HuH-7.5 (cell line): ENCODE measurements around the gene ATP6V1B1.

ENCODE experiments used
- DNase-seq: peaks from one replicate; pipeline ENCODE4 v3.0.0; 2011; ENCODE audit warnings: low spot score

ATP6V1B1 gene

DNA sequence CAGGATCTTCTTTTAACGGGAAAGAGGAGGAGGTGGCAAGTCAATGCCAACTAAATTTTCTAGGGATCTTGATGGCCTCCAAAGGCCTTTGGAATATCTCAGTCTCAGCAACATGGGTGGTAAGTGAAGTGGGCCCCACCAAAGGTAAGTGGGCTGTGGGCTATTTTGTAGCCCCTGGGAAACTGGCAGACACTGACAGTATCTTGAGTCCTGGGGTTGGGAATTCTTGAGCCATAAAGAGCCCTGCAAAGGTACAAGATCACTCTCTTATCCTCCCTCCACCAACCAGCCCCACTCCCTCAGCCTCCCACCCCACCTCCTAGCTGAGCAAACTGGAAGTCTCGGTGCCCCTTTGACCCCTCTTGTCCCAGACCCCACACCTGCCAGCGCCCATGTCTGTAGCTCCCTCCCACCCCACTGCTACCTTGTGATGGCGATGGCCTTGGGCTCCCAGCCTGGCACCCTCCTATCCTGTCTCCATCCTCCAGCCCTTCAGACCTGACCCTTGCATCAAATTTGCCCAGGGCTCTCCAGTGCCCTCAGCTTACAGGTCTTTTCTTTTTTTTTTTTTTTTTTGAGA lies 8.5 kb downstream of the ATP6V1B1 start:
- no peak for DNase-seq

DNA sequence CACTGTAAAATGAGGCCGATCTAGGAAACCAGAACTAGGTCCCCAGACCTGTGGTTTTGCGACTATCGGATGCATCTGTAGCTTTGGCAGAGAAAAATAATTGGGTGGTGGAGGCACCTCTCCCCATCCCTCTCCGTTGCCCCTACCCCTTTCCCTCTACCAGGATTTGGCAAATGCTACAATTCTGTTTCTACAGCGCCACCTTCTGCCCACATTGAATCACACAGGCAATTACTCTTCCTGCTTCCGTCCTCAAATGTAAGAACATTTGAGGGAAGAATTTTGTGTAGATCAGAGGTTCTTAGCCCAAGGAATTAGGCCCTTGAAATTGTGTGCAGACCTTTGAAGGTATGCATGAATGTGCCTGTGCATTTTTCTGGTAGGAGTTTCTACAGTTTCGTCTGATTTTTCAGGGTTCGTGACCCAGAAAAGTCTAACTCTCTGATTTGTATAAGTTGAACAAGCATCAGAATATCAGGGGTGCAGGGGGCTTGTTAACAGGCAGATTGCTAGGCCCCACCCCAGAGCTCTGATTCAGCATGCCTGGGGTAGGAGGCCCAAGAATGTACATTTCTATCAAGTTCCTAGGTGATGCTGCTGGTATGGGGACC lies 11.2 kb downstream of the ATP6V1B1 start:
- peak; percentile 44 for DNase-seq

DNA sequence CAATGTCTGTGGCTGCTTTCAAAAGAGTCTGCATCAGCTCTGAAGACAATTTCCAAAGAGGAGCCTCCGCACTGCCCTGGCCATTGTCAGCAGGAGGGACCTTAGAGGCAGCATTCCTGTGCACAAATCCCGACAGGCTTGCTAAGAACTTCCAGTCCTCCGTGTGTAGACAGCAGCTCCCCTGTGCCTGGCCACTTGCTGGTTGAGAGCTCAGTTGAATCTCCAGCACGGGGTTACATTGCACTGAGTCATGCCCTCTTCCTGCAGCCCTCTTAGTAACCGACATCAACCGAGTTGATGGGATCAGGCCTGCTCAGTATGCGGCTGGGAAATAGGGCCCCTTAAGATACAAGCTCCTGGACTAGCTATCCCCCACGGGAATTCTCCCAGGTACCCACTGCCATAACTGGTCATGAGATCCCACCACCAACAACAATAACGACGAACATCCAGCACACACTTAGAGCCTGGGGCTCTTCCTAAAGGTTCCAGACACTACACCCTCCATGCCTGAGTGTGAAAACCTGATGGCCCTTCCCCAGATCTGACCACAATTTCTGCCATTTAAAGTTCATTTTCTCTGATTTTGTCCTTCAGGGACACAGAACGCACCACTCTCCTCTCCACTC lies 12.0 kb downstream of the ATP6V1B1 start:
- DNase-seq, result no peak

DNA sequence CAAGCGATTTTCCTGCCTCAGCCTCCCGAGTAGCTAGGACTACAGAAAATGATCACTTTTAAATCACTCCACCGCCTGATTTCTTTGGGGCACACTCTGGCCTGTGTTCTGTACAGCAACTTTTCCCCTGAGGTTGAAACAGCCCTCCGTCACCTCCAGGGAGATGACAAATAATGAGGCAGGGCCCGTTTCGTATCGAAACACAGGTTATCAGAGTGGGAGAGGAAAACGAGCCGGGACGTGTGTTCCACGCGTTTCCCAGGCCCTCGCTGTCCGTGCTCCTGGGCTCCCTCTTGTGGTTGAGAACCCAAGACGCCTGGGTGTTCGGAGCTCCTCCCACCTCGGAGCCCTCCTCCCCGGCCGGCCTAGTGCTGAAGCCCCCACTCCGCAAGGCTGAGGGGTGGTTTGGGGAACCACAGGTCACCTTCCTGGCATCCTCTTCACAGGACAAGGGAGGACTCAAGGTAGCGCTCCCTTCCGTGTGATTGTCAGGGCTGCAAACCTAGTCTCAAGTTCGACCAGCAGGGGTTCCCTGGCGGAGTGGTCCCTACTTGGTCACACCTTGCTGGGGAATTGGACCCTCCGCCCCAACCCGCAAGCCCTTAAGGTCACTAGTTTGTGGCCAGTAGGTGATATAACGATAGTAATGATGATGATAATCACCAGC lies 12.8 kb downstream of the ATP6V1B1 start:
- peak; percentile 84 for DNase-seq

DNA sequence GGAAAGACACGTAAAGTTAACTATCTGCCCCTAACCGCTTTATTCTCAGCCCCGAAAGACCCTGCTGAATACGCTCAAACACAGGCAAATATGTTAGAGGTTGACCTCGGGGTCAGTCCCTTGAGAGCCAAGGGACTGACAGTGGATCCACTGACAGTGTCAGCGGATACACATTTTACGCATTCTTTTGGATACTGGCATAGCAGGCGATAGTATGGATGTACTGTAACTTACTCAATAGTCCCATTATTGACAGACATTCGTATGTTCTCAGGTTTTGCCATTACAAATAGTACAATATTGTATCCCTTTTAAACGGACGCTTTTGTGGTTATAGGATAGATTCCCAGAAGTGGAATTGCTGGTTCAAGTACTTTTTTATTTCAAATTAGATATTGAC lies 13.4 kb downstream of the ATP6V1B1 start:
- DNase-seq, result no peak

DNA sequence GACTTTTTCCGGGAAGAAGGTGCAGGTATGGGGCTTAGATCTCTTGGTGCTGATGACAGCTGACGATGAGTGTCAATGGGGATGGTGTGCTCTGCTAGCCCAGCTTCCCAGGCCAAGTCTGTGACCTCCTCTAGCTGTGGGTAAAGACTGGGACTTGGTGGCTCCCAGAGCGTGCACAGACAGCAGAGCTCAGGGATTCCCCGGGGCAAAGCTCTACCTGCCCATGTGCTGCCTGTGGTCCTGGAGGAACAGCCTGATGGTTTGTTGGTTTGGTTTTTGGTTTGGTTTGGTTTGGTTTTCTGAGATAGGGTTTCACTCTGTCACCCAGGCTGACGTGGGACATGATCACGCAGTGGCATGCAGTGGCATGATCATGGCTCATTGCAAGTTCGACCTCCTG lies 19.2 kb downstream of the ATP6V1B1 start:
- no peak for DNase-seq

DNA sequence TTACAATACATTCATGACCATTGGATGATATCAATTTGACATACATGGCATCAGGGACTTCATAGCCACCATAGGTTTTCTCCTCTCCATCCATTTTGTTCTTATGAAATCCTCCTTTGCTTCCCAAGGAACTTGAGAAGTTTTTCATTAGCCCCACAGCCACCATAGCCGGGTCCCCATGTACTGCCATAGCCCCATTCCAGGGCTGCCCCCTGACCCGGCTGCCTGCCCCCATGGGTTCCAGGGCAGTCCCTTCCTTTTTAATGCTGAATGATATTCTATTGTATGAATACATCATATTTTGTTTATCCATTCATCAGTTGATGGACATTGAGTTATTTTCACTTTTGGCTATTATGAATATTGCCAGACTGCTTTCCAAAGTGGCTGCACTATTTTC lies 20.4 kb downstream of the ATP6V1B1 start:
- no peak for DNase-seq

DNA sequence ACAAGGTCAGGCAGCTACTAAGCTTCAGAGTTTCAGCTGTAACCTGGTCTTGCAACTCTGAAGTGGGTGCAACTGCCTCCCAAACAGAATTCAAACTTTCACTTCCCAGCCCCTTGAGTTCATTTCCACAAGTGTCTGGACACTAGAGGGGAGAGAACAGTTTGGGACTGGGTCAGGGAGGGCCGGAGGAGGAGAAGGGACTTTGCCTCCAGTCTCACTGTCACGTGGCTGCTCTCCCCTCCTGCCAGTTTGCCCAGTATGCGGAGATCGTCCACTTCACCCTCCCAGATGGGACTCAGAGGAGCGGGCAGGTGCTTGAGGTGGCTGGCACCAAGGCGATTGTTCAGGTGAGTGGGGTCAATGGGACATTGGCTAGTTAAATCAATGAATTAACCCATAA lies 22.1 kb downstream of the ATP6V1B1 start:
- no peak for DNase-seq

DNA sequence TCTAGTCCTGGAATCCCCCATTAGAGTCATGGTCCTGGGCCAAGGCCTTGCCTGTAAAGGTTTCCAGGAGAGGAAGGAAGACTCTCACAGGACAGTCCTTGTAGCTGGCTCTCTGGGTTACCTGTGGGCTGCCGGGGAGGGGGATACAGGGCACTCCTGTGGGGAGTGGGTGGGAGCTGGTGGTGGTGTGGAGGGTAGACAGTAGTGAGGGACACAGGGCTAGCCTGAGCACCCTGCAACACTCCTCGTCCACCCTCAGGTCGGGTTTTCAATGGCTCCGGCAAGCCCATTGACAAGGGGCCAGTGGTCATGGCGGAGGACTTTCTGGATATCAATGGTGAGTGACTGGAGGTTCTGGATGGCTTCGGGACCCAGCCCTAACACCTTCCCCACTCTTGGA lies 23.1 kb downstream of the ATP6V1B1 start:
- DNase-seq, result no peak

DNA sequence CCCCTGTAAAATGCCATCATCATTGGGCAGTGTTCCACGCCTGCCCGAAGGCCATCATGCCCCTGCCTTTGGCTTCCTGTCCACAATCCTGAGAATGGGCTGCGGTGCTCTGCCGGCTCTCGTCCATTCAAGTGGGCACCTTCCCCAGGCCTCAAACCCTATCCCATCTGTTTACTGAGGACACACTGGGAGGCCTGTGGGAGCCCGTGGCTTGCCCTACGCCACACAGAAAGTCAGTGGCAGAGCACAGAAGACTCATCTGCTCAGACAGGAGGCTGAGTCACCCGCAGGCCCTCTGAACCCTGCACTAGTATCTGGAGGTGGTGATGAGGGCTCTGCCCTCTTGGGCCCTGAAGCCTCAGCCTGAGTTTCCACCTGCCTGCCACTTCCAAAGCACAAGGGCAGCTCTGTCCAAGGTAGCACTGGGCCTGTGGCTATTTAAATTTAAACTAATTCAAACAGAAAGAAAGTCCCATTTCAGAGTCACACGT lies 23.6 kb downstream of the ATP6V1B1 start:
- no peak for DNase-seq

DNA sequence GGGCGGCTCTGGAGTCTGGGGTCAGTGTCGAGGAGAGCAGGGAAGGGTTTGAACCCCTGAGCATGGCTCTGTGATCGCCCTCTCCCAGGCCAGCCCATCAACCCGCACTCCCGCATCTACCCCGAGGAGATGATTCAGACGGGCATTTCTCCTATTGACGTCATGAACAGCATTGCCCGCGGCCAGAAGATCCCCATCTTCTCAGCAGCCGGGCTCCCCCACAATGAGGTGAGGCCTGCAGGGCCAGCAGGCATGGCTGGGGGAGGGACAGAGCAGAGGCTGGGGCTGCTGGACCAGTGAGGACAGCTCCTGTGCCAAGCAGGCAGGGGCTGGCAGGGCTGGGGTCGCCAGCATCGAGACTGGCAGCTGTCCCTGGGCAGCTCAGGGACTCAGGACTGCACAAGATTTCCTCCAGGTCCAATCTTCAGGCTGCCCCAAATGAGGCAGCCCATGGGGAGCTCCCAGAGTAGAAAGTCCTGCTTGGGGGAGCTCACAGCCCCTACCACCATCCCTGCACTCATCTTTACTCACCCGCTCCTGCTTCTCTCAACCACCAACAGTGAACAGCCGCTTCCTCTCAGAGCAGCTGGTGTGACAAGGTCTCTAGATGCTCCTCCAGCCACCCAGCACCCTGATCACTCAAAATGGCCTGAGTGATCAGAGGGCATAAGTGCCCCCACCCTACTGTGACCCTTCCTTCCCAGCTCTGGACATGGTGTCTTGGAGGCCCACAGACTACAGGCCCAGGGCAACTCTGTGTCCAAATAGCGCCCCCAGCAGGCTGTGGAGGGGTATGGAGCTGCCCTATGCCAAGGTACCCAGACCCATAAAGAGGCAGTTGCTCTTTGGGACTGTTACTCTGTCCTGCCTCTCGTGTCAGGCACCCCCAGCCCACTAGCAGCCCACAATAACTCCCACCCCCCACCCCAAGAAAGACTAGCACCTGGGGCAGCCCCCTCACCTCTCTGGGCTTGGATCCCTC lies 24.4 kb downstream of the ATP6V1B1 start:
- DNase-seq, result no peak

DNA sequence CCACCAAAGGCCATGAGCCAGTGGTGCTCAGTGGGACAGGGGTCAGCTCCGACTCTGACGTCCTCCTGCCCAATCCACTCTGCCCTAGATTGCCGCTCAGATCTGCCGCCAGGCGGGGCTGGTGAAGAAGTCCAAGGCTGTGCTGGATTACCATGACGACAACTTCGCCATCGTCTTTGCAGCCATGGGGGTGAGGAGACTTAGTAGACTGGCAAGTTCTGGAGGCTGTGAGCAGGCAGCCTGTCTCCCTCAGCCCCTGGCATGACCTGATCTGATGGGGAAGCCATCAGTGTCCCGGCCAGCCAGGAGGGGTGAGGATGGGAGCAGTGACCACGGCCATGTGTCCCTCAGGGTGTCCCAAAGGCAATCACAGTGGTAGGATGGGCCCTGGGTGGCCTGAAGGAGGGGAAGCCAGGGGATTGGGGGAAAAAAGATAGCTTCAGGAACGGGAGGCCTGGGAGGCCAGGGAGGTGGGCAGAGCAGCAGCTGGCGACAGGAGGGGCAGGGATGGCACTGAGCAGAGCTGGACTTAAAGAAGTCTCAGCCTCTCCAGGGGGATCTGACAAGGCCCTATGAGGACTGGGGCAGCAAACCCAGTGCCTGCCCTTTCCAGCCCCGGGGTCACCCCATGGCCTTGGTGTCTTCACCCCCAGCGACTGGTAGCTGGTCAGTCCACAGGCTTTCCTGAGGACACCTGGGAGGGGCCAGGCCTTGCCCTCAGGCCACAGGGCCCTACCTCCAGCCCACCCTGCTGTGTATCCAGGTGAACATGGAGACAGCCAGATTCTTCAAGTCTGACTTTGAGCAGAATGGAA lies 25.3 kb downstream of the ATP6V1B1 start:
- no peak for DNase-seq

DNA sequence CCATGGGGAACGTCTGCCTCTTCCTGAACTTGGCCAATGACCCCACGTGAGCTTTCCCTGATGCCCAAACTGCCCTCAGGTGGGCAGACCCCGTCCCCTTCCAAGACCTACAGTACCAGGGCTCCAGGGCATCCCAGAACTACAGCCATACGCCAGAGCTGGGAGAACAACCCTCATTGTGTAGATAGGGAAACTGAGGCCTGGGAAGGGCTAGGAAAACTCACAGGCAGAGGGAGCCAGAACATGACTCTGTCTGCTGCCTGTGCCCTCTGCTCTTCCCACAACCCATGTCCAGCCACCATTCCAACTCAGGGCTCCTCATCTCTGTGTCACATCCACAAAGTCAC lies 25.9 kb downstream of the ATP6V1B1 start:
- no peak for DNase-seq

DNA sequence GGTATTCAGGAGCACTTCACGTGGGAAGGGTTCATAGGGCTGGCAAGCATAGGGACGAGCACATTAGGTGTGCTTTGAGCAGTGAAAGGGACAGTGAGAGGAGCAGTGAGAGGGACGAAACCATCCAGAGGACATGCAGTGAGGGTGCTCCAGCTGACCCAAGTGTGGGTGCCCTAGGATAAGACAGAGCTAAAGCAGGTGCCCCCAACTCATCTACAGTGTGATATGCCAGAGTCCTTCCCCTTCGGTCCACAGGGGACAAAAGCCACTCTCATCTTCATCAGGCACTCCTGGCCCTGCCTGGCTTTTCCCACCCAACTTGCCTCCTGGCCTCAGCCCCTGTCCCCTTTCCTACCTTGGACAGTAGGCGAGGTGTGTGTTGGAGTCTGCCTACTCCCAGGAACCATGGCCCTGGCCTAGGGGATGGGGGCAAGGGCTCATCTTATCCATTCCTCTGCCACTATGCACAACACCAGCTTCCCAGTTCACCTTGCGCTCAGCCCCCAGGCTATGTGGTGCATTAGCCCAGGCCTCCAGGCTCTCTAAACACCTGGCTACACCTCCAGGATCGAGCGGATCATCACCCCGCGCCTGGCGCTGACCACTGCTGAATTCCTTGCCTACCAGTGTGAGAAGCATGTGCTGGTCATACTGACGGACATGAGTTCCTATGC lies 26.6 kb downstream of the ATP6V1B1 start:
- DNase-seq, result no peak

DNA sequence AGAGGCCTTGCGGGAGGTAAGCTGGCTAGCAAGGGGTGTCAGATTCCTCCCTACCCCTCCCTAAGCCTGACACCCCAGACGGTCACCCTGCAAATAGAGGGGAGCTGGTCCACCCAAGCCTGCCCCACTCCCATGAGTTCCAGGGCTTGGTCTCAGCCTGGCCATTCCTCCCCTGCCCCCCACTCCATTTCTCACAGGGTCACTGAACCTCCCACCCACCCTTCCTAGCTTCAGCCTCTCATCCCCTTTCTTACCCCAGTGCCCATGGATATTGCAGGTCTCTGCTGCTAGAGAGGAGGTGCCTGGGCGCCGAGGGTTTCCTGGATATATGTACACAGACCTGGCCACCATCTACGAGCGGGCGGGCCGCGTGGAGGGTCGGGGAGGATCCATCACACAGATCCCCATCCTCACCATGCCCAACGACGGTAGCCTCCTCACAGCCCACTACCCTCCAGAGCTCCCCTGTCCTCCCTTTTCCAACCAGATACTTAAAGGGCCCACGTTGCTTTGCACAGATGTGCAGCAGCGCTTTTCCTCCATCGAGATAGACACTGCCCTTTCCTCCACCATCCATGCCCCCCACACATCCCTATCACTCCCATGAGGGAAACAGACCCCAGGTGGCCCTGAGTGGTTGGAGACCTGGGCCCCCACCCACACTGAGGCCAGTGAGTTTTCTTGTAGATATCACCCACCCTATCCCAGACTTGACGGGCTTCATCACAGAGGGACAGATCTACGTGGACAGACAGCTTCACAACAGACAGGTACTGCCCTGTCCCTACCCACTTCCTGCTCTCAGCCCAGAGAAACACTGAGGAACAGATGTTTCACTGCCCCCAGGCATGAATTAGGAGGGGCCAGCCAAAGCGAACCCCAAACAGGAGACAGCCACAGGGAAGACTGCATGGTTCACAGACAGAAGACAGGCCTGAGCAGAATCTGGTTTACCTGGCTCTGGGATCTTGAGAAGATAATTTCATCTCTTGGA lies 27.5 kb downstream of the ATP6V1B1 start:
- DNase-seq, result no peak

DNA sequence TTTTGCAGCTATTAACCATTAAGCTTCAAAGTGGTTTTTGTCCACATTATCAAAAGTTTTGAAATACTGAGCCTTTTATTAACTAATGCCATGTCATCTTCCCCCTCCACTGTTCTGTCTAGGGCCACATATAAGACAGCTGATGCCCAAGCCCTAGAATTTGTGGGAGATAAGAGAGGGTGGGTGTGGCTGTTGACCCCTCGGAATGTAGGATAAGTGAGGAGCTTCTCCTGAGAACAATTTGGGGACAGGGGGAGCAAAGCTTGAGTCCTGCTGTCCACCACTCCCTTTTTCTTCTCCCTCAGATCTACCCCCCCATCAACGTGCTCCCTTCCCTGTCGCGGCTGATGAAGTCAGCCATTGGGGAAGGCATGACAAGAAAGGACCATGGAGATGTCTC lies 28.4 kb downstream of the ATP6V1B1 start:
- DNase-seq, result no peak

DNA sequence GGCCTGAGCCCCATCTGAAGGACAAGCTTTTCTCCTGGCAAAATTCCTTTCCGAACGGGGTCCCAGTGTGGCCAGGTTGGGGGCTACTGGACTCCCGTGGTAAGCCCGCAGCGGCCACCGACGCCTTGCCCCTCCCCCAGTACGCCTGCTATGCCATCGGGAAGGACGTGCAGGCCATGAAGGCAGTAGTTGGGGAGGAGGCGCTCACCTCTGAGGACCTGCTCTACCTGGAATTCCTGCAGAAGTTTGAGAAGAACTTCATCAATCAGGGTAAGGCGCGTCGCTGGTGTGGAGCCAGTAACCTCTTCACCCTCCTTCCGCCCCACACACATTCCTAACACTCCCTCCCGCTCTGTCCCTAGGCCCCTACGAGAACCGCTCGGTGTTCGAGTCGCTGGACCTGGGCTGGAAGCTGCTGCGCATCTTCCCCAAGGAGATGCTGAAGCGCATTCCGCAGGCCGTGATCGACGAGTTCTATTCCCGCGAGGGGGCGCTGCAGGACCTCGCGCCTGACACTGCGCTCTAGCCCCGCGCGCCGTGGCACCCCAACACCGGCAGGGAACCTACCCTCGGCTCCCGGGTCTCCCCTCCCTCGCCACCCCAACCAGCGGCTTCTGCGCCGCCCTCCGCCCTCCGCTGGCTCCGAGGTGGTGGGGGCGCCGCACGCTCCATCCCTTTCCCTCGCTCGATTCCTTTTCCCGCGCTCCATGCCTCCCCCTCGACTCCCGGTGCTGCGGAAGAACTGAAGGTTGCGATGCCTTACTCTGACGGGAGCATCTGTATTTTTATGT lies 29.1 kb downstream of the ATP6V1B1 start:
- peak; percentile 48 for DNase-seq

DNA sequence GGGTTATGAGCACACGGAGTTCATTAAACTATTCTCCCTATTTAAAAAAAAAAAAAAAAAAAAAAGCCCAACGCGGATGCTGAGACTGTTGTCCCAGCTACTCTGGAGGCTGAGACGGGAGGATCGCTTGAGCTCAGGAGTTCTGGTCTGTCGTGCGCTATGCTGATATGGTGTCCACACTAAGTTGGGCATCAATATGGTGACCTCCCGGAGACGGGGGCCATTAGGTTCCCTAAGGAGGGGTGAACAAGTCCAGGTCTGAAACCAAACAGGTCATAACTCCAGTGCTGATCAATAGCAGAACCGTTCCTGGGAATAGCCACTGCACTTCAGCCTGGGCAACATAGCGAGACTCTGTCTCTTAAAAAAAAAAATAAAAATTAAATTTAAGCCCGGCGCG lies 29.8 kb downstream of the ATP6V1B1 start:
- DNase-seq, result no peak

DNA sequence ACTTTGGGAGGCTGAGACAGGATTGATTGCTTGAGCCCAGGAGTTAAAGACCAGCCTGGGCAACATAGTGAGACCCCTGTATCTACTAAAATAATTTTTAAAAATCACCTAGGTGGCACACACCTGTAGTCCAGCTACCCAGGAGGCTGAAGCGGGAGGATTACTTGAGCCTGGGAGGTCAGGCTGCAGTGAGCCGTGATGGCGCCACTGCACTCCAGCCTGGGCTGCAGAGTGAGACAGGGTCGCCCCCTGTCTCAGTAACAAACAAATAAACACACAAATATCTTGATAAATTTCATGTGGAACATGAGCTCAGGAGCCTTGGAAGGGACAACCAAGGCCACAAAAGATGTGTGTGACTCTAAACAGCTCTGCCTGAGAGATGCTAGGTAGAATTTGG lies 31.0 kb downstream of the ATP6V1B1 start:
- DNase-seq, result no peak
